GM12878 (cell line): ENCODE results near the gene GPR34. TPM values are rescaled to one million over a fixed set of nuclear protein-coding genes. Genes with fewer than 3 reads are reported as not detected.

Experiments used
- ATAC-seq: fragments of 200-7000 bp; cut with Tn5 transposase; 3 replicates; pipeline ENCODE4 v1.9.1; 2020; ENCODE audit warnings: mild to moderate bottlenecking, moderate library complexity
- BruUV-seq: library from RNA; stranded (reverse); fragments of 400-500 nt; replicated peaks from 2 replicates; lab custom pipeline; 2021; lab: Mats Ljungman, UMichigan
- CTCF ChIA-PET: fragments of 300-600 bp; sonication (Branson Sonifier 250); formaldehyde crosslinking; extraction: SDS; loops from one replicate; lab custom pipeline; 2021; ENCODE audit warnings: inconsistent platforms; lab: Yijun Ruan, JAX
- POLR2A ChIA-PET: fragments of 350-600 bp; formaldehyde crosslinking; extraction: SDS; loops from one replicate; lab custom pipeline; 2021; ENCODE audit warnings: inconsistent platforms; lab: Charles Lee
- RAD21 ChIA-PET: fragments of 300-600 bp; sonication (Branson Sonifier 250); formaldehyde crosslinking; loops from one replicate; lab custom pipeline; 2023; ENCODE audit warnings: antibody characterized with exemption; ENCODE audit not compliant: unreplicated experiment; lab: Charles Lee
- SMC1A ChIA-PET: fragments of 300-600 bp; sonication (Branson Sonifier 250); formaldehyde crosslinking; loops from one replicate; lab custom pipeline; 2023; ENCODE audit not compliant: unreplicated experiment, uncharacterized antibody; lab: Charles Lee
- DNase-seq: peaks from one replicate; pipeline ENCODE4 v3.0.0-alpha.2; 2011; ENCODE audit warnings: low read depth, low spot score
- FAIRE-seq: peaks from 3 replicates; lab custom pipeline; 2011; peaks lifted over from hg19 to GRCh38; lab: Jason Lieb, UNC
- H2AFZ ChIP-seq: 2 replicates; pipeline ENCODE4 v1.6.0; 2011; ENCODE audit warnings: low read depth, low read length, control low read depth; ENCODE audit not compliant: control insufficient read depth
- H3K27ac ChIP-seq: 2 replicates; pipeline ENCODE4 v1.5.1; 2011; ENCODE audit warnings: control low read depth; ENCODE audit not compliant: control insufficient read depth, insufficient read depth
- H3K27me3 ChIP-seq, 2 experiments: replicated peaks in 1 of 2; 2 replicates each; pipeline versions ENCODE4 v1.6.0 to v1.6.1; 2011; ENCODE audit warnings: low read length in 1 of 2; ENCODE audit not compliant: control insufficient read depth in 2 of 2, insufficient read depth in 2 of 2
- H3K36me3 ChIP-seq, 2 experiments: 2 replicates each; pipeline ENCODE4 v1.5.1; 2011; ENCODE audit warnings: low read length in 1 of 2; ENCODE audit not compliant: control insufficient read depth in 2 of 2, insufficient read depth in 2 of 2
- H3K4me1 ChIP-seq: 2 replicates; pipeline ENCODE4 v1.6.1; 2011; ENCODE audit warnings: mild to moderate bottlenecking, low read length, moderate library complexity, mixed read lengths; ENCODE audit not compliant: control insufficient read depth, insufficient read depth
- H3K4me2 ChIP-seq: 2 replicates; pipeline ENCODE4 v1.6.0; 2011; ENCODE audit warnings: control low read depth; ENCODE audit not compliant: control insufficient read depth, insufficient read depth
- H3K4me3 ChIP-seq: fragments of 200-600 bp; sonication (generic); 2 replicates; pipeline ENCODE4 v1.5.1; 2016
- H3K79me2 ChIP-seq: 2 replicates; pipeline ENCODE4 v1.6.0; 2011; ENCODE audit warnings: low read length; ENCODE audit not compliant: control insufficient read depth, insufficient read depth
- H3K9ac ChIP-seq: 2 replicates; pipeline ENCODE4 v1.8.0; 2011; ENCODE audit warnings: low read length, control low read depth, mixed read lengths; ENCODE audit not compliant: control insufficient read depth, insufficient read depth
- H3K9me3 ChIP-seq: replicated peaks from 3 replicates; pipeline ENCODE4 v1.5.1; 2011; ENCODE audit warnings: mild to moderate bottlenecking, low read length; ENCODE audit not compliant: control insufficient read depth, insufficient read depth
- H4K20me1 ChIP-seq: 2 replicates; pipeline ENCODE4 v1.6.0; 2011; ENCODE audit not compliant: control insufficient read depth, insufficient read depth
- IKZF2 ChIP-seq, 2 experiments: fragments of 450-650 bp; IDR thresholded peaks; 2 replicates each; pipeline ENCODE4 v1.6.1; 2017; ENCODE audit warnings: mild to moderate bottlenecking in 2 of 2, moderate library complexity in 2 of 2
- MEF2A ChIP-seq: IDR thresholded peaks from 2 replicates; pipeline ENCODE4 v1.6.1; 2011; ENCODE audit warnings: low read depth, mild to moderate bottlenecking, low read length, moderate library complexity; ENCODE audit not compliant: insufficient read depth
- MLLT1 ChIP-seq: fragments of 450-650 bp; IDR thresholded peaks from 2 replicates; pipeline ENCODE4 v1.6.1; 2016; ENCODE audit warnings: mild to moderate bottlenecking
- MYC ChIP-seq: IDR thresholded peaks from 2 replicates; pipeline ENCODE4 v1.6.1; 2011; ENCODE audit warnings: mild to moderate bottlenecking, low read length, moderate library complexity, inconsistent platforms; ENCODE audit not compliant: insufficient read depth, insufficient replicate concordance, insufficient read length, severe bottlenecking
- PAX5 ChIP-seq: IDR thresholded peaks from 2 replicates; pipeline ENCODE4 v1.6.1; 2011; ENCODE audit warnings: low read depth, low read length, borderline replicate concordance
- PRDM15 ChIP-seq: fragments of 450-650 bp; formaldehyde crosslinking; IDR thresholded peaks from 2 replicates; pipeline ENCODE4 v1.4.0; 2020; ENCODE audit warnings: mild to moderate bottlenecking, moderate library complexity
- TAF1 ChIP-seq: IDR thresholded peaks from 2 replicates; pipeline ENCODE4 v1.6.1; 2011; ENCODE audit warnings: mild to moderate bottlenecking, low read depth, low read length, borderline replicate concordance
- ZBTB11 ChIP-seq: fragments of 450-650 bp; formaldehyde crosslinking; IDR thresholded peaks from 2 replicates; pipeline ENCODE4 v1.5.0; 2022; ENCODE audit warnings: mild to moderate bottlenecking, missing genetic modification characterization
- WGBS: methylation state at CpG from one replicate; pipeline ENCODE4 v1.1.6; 2016; ENCODE audit warnings: low lambda C conversion rate; ENCODE audit not compliant: insufficient replicate concordance, insufficient coverage; ENCODE audit errors: missing lambda C conversion rate; 5-methylcytosine and 5-hydroxymethylcytosine counted together
- in situ Hi-C: fragments of 300-500 bp; cut with MboI; formaldehyde crosslinking; loops from 9 replicates; pipeline ENCODE4 v1.14.3; 2018; ENCODE audit warnings: mixed read lengths
- intact Hi-C: fragments of 100-400 bp; cut with micrococcal nuclease; formaldehyde crosslinking; loops from one replicate; pipeline ENCODE4 v1.14.2; 2022; ENCODE audit not compliant: unreplicated experiment
- polyA plus RNA-seq, 11 experiments: library from polyadenylated mRNA; depleted of rRNA in 4 of 11; unstranded in 6 of 11; stranded (reverse) in 5 of 11; fragments of >200 nt; fragmentation: Nextera tagmentation in 4 of 11; fragmentation: Illumina TruSeq in 1 of 11; extraction: Ambion mirVana in 4 of 11; extraction: Trizol in 1 of 11; gene quantifications; 1 replicate in 1 of 11; 2 replicates in 10 of 11; pipeline versions ENCODE4 v1.2.1 to v1.2.3, GENCODE V29; 2011 to 2016; ENCODE audit warnings: inconsistent platforms in 2 of 11, missing spikeins in 2 of 11, low read depth in 1 of 11
- total RNA-seq, 4 experiments: library from RNA; depleted of rRNA in 3 of 4; stranded (reverse); fragments of >200 nt in 3 of 4; fragmentation: Illumina TruSeq in 1 of 4; extraction: Trizol in 1 of 4; gene quantifications; 2 replicates each; pipeline versions ENCODE4 v1.2.1 to v1.2.3, GENCODE V29; 2013 to 2021

Gene GPR34
- total and polyA plus RNA-seq, 10 of the 15 experiments (the other 5 are each of a cell fraction or from before 2014, with no cell fraction given): 0.12 to 0.84 (median 0.28) TPM; not detected in 1

GRCh38 chrX:41666251-41666650 is 22.5 kb upstream of the GPR34 start:
- intact Hi-C loops (no loop called here), in situ Hi-C loops (no loop called here)
- Histone ChIP-seq H3K27me3 (no peaks in the 10 kb centered on the region), H3K79me2 (no peaks in the 10 kb centered on the region), H3K9me3 (no peaks in the 10 kb centered on the region), H3K4me3 (no peak overlapping the region), H2AFZ (no peak overlapping the region), H3K27ac (no peak overlapping the region), H3K9ac (no peak overlapping the region), H4K20me1 (0 out of 2 replicates have a peak, but pooled peaks cover 3% of the 10 kb centered on the region), H3K36me3 (no peaks in the 10 kb centered on the region), H3K4me2 (no peak overlapping the region), H3K4me1 (0 out of 2 replicates have a peak, but pooled peaks cover 4% of the 10 kb centered on the region)
- BruUV-seq: no TSS peak
- 60% methylated on average over 1 of the region's 1 CpG for WGBS
- DNase-seq: no peak
- FAIRE-seq: no peak
- ChIA-PET POLR2A (interaction anchor here (0.5 to 0.6 kb wide), 2 partner anchors 30 to 50 kb away, joined by 3 to 7 read pairs; no protein-coding TSS in a partner anchor), RAD21 (interaction anchor here (0.6 kb wide), 1 partner anchor 90 kb away, joined by 3 read pairs; no protein-coding TSS in a partner anchor), CTCF (no interaction called here), SMC1A (interaction anchor here (0.6 to 1.8 kb wide), 6 partner anchors 20 to 52 kb away, joined by 3 to 7 read pairs (median 4); partner anchors contain the start of gene GPR34)
- TF ChIP-seq MLLT1 (no peak), MEF2A (no peak), PAX5 (no peak), ZBTB11 (CRISPR knock-in tag) (no peak), TAF1 (no peak), IKZF2 (IDR thresholded peaks at IDR 0.05) (no peak), PRDM15 (CRISPR knock-in tag) (no peak), MYC (no peak)
- no peak for ATAC-seq
